OCI-LY7 (cell line): ENCODE measurements around the gene PPP1R37. TPM values are rescaled to one million over a fixed set of nuclear protein-coding genes. Genes with fewer than 3 reads are reported as not detected.

Experiments used
- BruUV-seq: library from RNA; stranded (reverse); fragments of 400-500 nt; replicated peaks from 2 replicates; lab custom pipeline; 2021; lab: Mats Ljungman, UMichigan
- CTCF ChIA-PET: fragments of 300-600 bp; sonication (Branson Sonifier 250); formaldehyde crosslinking; loops from one replicate; lab custom pipeline; 2022; ENCODE audit warnings: antibody characterized with exemption; ENCODE audit not compliant: unreplicated experiment; lab: Charles Lee
- POLR2A ChIA-PET: fragments of 300-600 bp; sonication (Branson Sonifier 250); formaldehyde crosslinking; loops from one replicate; lab custom pipeline; 2022; ENCODE audit warnings: antibody characterized with exemption; lab: Charles Lee
- DNase-seq: peaks from one replicate; pipeline ENCODE4 v3.0.0-alpha.2; 2015; ENCODE audit warnings: low spot score
- H2AFZ ChIP-seq: fragments of 200-600 bp; sonication (generic), shearing (Covaris generic); 2 replicates; pipeline ENCODE4 v1.6.1; 2014; ENCODE audit warnings: mild to moderate bottlenecking, antibody characterized with exemption, low read length, moderate library complexity
- H3K27ac ChIP-seq: fragments of 200-600 bp; sonication (generic); 2 replicates; pipeline ENCODE4 v1.5.1; 2014; ENCODE audit warnings: mixed run types, low read depth, mild to moderate bottlenecking, moderate library complexity, low read length, inconsistent platforms; ENCODE audit not compliant: poor library complexity, severe bottlenecking
- H3K36me3 ChIP-seq: fragments of 200-600 bp; sonication (generic); 2 replicates; pipeline ENCODE4 v1.6.1; 2014; ENCODE audit warnings: mild to moderate bottlenecking, antibody characterized with exemption, low read length, moderate library complexity, mixed read lengths; ENCODE audit not compliant: insufficient read depth
- H3K4me1 ChIP-seq: fragments of 200-600 bp; sonication (generic); 2 replicates; pipeline ENCODE4 v1.5.1; 2014; ENCODE audit warnings: mild to moderate bottlenecking, low read length; ENCODE audit not compliant: insufficient read depth, poor library complexity, severe bottlenecking
- H3K4me2 ChIP-seq: fragments of 200-600 bp; sonication (generic); 2 replicates; pipeline ENCODE4 v1.6.1; 2014; ENCODE audit warnings: mild to moderate bottlenecking, low read length
- H3K4me3 ChIP-seq: fragments of 200-600 bp; sonication (generic); 2 replicates; pipeline ENCODE4 v1.5.1; 2014; ENCODE audit warnings: mild to moderate bottlenecking, low read depth, low read length; ENCODE audit not compliant: poor library complexity, severe bottlenecking
- H3K79me2 ChIP-seq: fragments of 200-600 bp; sonication (generic); 2 replicates; pipeline ENCODE4 v1.6.1; 2016; ENCODE audit warnings: low read depth, mild to moderate bottlenecking, low read length, moderate library complexity, mixed read lengths; ENCODE audit not compliant: insufficient read depth
- H3K9me2 ChIP-seq: fragments of 200-600 bp; sonication (generic); 2 replicates; pipeline ENCODE4 v1.6.1; 2016; ENCODE audit warnings: mild to moderate bottlenecking, low read length, mixed read lengths; ENCODE audit not compliant: insufficient read depth
- H3K9me3 ChIP-seq: fragments of 200-600 bp; sonication (generic); 2 replicates; pipeline ENCODE4 v1.6.1; 2014; ENCODE audit warnings: mild to moderate bottlenecking, mixed run types, low read length, mixed read lengths
- H4K20me1 ChIP-seq: fragments of 200-600 bp; sonication (generic); 2 replicates; pipeline ENCODE4 v1.6.1; 2014; ENCODE audit warnings: mild to moderate bottlenecking, antibody characterized with exemption, low read length, moderate library complexity, mixed read lengths; ENCODE audit not compliant: insufficient read depth
- CTCF ChIP-seq: fragments of 200-600 bp; sonication (generic); conservative IDR thresholded peaks from 2 replicates; pipeline ENCODE4 v1.5.1; 2014; ENCODE audit warnings: mild to moderate bottlenecking, antibody characterized with exemption, low read length, moderate library complexity, mixed read lengths
- EZH2phosphoT487 ChIP-seq: fragments of 200-600 bp; sonication (generic); IDR thresholded peaks from 2 replicates; pipeline ENCODE4 v1.6.1; 2018; ENCODE audit warnings: low read depth, borderline replicate concordance, mild to moderate bottlenecking, mixed run types, antibody characterized with exemption, low read length, moderate library complexity, mixed read lengths
- intact Hi-C: fragments of 100-400 bp; cut with micrococcal nuclease; formaldehyde crosslinking; loops from one replicate; pipeline ENCODE4 v1.10.0; 2022; ENCODE audit not compliant: unreplicated experiment
- total RNA-seq, 2 experiments: library from RNA; depleted of rRNA in 1 of 2; stranded (reverse); fragments of >200 nt in 1 of 2; shearing (Covaris generic) in 1 of 2; gene quantifications; 2 replicates each; pipeline ENCODE4 v1.2.3, GENCODE V29; 2014 to 2022

The PPP1R37 gene
- total RNA-seq, 2 experiments from 2014 or later: 24.7 to 48.6 TPM

- Histone ChIP-seq H3K27ac (peak within 1 kb of the TSS; percentile 66), H3K36me3 (0 out of 2 replicates have a peak, but pooled peaks cover 8% of the 10 kb centered on the region), H3K79me2 (peaks cover 32% of the 10 kb centered on the region), H3K9me2 (no peaks in the 10 kb centered on the region), H2AFZ (peak within 1 kb of the TSS; percentile 72), H3K4me2 (peak within 1 kb of the TSS; percentile 75), H3K4me1 (peaks cover 25% of the 10 kb centered on the region), H3K4me3 (peak within 1 kb of the TSS; percentile 88), H4K20me1 (no peaks in the 10 kb centered on the region), H3K9me3 (no peaks in the 10 kb centered on the region)
- TF ChIP-seq EZH2phosphoT487: no peak
- TF ChIP-seq CTCF: peak; percentile 63
- peak; percentile 100 for DNase-seq
- intact Hi-C loops: loop anchor here (1.0 to 5.0 kb wide), 4 partner anchors 41 to 162 kb away; partner anchors contain the start of genes GEMIN7 and PPP1R37
- no TSS peak for BruUV-seq
- ChIA-PET POLR2A (interaction anchor here (0.5 to 2.4 kb wide), 6 partner anchors 11 to 288 kb away, joined by 3 to 15 read pairs (median 3); no protein-coding TSS in a partner anchor), CTCF (interaction anchor here (0.6 kb wide), 3 partner anchors 68 to 112 kb away, joined by 3 read pairs; no protein-coding TSS in a partner anchor)
Observed at GRCh38 chr19:45178262-45179071, 85.5 kb downstream of the PPP1R37 start, which contains the start of gene BLOC1S3. Gene BLOC1S3, plus strand, starts transcription at chr19:45178784. Its CDS starts 513 bp downstream, at chr19:45179297.

- Histone ChIP-seq H2AFZ (peak overlapping the region; percentile 72), H3K9me2 (no peaks in the 10 kb centered on the region), H3K27ac (peak overlapping the region; percentile 48), H4K20me1 (no peaks in the 10 kb centered on the region), H3K4me1 (peaks cover 25% of the 10 kb centered on the region), H3K4me3 (peak overlapping the region; percentile 88), H3K36me3 (0 out of 2 replicates have a peak, but pooled peaks cover 8% of the 10 kb centered on the region), H3K79me2 (peaks cover 32% of the 10 kb centered on the region), H3K4me2 (peak overlapping the region; percentile 72), H3K9me3 (no peaks in the 10 kb centered on the region)
- ChIA-PET POLR2A (interaction anchor here (0.5 to 2.4 kb wide), 5 partner anchors 42 to 289 kb away, joined by 3 to 15 read pairs (median 3); no protein-coding TSS in a partner anchor), CTCF (interaction anchor here (0.6 kb wide), 2 partner anchors 44 to 83 kb away, joined by 3 read pairs; no protein-coding TSS in a partner anchor)
- no peak for DNase-seq
- BruUV-seq: no TSS peak
- no peak for TF ChIP-seq EZH2phosphoT487
- TF ChIP-seq CTCF: no peak
- intact Hi-C loops: loop anchor here (5.0 kb wide), 1 partner anchor 87 kb away; the partner anchor contains the start of gene PPP1R37
Observed at GRCh38 chr19:45179072-45179891, 86.3 kb downstream of the PPP1R37 start.
